IPS-11a (cell line): ENCODE results near the gene PIGZ.

Experiments used
- H3K4me3 ChIP-seq: one replicate; pipeline ENCODE4 v1.5.1; 2013; ENCODE audit warnings: low read depth, low read length, control low read depth

Gene PIGZ

DNA sequence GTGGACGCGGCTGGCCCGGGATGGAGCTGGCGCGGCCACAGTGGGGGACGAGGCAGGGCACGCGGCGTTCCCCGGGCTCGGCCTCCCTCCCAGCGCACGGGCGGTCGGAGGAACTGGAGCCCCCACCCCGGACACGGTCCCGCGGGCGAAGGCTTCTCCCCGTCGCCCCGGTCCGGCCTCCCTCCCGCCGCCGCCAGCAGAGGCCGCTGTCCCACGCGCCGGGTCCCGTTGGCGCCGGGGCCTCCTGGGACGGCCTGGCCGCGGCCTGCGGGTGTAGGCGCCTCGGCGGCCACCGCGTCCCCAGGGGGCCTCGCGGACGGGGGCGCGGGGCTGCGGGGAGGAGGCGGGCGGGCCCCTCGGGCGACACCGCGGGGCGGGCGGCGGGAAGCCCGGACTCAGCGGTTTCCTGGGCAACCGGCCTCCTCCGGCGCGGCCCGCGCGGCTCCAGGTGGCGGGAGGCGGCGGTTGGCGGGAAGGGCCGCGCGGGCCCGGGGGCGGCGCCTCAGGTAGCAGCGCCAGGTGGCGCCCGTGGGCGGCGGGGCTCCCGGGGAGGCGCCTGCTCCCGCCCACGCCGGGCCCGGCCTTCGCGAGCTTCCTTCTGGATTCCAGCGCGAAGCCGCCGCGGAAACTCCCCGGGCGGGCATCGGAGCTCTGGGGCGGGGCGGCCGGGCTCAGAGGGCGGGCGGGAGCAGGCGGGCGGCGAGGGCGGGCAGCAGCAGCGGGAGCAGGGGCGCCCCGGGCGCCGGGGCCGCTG is 34.2 kb upstream of the PIGZ start:
- H3K4me3 ChIP-seq, result no peak overlapping the region

DNA sequence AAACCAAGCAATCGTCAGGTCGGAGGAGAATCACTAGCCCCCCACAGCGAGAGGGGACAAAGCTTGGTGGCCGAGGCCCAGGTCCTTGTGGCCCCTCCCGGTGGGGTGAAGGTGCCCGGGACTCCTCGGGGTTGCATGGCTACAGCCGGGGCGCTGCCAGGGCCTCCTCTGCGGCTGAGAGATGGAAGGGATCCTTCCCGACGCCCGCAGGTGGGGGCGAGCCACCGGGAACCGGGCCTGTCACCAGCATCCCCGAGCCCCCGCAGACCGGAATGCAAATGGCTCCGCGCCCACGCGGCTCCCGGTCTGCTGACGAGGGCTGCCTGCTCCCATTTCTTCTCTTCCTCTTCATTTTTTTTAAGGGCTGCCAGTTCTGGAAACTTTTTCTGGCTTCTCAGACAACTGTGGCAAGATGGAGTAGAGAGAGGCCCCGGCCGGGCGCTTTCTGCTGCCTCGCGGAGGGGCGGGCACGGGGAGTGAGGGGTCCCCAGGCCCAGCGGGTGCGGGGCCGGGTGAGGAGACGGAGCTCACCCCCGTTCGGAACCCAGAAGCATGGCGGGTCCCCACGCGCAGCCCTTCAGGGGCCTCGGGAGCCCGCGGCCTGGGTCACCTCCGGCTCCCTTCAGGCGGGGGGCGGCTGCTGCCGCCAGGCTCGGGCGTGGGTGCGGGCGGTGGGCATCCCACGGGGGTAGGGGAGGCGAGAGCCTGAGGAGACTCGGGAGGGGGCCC is 33.5 kb upstream of the PIGZ start:
- no peak overlapping the region for H3K4me3 ChIP-seq

DNA sequence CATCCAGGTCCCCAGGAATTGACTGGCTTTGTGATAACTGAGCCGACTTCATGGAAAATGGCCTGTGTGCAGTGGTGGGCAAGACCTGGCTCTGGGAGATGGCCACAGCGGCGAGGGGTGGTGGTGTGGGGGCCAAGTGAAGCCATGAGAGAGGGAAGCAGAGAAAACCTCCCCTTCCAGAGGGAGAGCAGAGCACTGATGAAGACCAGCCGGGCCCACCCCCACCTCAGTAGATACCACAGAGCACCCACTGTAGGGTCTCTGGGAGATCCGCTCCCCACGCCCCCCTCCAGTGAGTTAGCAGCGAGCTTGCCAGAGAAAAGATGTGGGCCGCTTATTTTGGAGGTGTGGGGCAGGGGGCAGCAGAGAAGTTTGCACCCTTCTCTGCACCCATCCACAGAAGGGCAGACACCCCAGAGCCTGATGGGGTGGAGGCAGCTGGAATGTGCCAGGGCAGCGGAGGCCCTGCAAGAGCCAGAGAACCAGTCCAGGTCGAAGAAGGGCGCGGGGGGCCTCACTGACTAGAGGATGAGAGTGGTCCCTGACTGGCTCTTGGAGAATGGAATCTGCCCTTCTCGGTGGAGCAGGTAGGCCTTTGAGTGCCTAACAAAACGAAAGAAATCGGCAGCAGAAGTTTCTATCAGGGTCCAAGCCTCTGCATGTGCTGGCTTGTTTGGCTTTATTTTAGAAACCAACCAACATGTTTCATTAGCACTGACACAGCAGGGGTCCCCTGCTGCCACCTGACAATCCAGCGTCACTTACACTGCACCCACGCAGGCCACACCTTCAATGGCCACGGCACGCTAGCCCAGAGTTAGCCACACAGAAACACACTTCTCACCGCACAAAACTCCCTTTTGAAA is 32.7 kb upstream of the PIGZ start:
- no peak overlapping the region for H3K4me3 ChIP-seq

DNA sequence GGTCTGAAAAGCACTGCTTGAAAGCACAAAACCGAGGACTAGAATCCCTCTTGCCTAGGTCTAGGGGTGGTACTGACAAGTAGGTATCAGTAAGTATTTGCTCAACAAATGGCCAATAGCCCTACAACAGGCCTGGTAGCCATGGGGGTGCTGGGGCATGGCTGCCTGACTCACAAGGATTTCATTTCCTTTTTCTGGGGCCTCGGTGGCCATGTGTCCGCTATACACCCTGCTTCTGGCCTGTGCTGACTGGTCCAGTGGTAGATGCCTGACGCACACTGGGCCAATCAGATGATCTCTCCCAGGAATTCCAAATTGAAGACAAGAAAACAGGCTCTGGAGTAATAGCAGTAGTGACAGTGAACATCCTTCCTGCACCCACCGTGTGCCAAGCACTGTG is 31.6 kb upstream of the PIGZ start:
- H3K4me3 ChIP-seq, result no peak overlapping the region

- H3K4me3 ChIP-seq, result no peak overlapping the region
These were observed 30.5 kb upstream of the PIGZ start for GRCh38 chr3:196998966-196999760.

DNA sequence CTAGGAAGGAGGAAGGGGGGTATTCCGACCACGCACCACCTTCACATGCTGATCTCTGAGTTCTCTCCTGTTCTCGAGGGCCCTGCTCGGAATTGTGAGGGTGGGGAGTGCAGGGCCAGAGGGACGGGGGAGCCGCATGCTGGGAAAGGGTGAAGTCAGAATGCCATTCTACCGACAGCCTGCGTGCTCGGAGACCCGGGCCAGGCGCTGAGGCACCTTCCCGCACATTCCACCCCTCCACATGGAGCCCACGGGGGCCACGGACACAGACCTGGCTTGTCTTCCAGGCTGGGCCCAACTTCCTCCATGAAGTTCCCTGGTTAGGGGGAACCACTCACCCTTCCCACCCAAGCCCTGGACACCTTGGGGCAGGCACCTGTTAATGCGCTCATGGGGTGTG is 28.7 kb upstream of the PIGZ start:
- H3K4me3 ChIP-seq, result no peak overlapping the region

DNA sequence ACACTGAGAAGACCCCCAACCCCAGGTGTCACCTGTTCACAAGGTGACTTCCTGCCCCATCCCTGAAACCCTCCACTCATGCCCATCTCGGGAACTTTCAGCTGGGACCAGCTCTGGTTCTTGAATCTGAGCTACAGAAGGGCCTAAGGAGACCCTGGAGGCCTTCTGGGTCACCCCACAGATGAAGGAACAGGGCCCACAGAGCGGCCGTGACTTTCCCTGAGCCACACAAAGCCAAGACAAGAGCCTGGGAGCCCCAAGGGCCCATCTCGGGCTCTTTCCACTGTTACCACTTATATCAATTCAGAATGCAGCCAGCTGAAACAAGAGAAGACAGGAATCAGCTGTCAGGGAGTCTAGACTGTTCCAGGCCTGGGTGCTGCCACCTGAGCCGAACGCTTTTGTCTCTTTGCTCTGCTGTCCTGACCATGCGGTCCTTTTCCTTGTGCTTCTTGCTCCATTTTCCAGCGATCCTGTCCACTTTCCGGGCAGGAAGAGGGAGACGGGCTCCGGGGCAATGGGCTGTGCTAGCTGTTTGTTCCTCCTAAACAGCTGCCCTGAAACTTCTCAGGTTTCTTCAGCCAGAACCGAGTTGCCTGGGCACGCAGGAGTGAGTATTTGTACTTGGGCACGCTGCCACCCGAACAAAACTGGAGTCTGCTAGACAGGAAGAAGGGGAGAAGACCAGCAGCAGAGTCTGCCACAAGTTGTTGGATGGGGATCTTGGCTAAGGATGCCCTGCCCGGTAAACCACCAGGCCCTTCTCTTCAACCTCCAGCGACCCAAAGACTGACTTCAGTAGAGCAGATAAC is 28.0 kb upstream of the PIGZ start:
- H3K4me3 ChIP-seq, result no peak overlapping the region

- no peak overlapping the region for H3K4me3 ChIP-seq
These were observed 27.2 kb upstream of the PIGZ start for GRCh38 chr3:196995646-196996355.

GRCh38 chr3:196995027-196995426 is 26.4 kb upstream of the PIGZ start:
- no peak overlapping the region for H3K4me3 ChIP-seq

- H3K4me3 ChIP-seq, result no peak overlapping the region
These were observed 25.4 kb upstream of the PIGZ start for GRCh38 chr3:196994056-196994455.

DNA sequence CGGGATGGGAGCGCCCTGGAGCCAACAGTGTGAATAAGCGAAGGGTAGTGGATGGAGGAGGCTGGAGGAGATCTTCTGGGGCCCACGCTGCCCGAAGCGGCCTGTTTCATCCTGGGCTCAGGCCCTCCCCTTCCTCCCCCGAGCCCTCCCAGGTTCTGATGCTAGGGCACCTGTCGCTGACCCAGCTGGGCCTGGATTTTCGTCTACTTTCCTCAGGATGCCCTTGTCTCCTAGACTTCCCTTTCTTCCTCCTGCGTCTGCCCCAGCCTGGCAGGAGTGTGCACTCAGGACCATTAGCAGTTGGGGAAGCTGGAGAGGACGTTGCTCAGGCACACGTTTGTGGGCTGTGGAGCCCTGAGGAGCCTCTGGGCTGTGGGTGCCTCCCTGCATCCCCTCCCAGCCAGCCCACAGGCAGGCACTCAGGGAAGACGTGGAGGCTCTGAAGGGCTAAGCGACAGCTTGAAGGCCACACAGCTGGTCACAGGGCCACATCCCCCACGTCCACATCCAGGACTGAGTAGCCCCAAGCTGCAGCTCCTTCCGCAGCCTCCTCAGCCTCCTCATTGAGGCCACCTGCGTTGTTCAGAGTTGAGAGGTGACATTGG is 23.9 kb upstream of the PIGZ start:
- no peak overlapping the region for H3K4me3 ChIP-seq

- H3K4me3 ChIP-seq, result no peak overlapping the region
These were observed 23.2 kb upstream of the PIGZ start for GRCh38 chr3:196991581-196992460.

DNA sequence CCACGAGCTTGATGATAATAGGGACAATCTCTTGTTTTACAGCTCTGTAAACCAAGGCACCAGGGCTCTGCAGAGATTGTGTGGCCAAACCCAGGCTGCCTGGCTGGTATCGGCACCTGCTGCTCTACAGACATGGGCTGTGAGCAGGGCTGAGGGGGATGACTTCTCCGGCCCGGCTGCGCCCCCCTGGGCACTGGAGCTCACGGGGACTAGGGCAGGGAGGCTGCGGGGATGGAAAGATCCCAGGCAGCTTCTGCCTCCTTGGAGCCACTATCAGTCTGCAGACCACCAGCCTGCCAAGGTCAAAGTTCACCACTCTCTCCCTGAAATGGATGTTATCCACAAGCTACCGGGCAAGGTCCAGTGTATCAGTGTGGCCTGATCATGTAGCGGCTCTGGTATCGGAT is 22.0 kb upstream of the PIGZ start:
- no peak overlapping the region for H3K4me3 ChIP-seq

- no peak overlapping the region for H3K4me3 ChIP-seq
These were observed 21.2 kb upstream of the PIGZ start for GRCh38 chr3:196989721-196990262.

DNA sequence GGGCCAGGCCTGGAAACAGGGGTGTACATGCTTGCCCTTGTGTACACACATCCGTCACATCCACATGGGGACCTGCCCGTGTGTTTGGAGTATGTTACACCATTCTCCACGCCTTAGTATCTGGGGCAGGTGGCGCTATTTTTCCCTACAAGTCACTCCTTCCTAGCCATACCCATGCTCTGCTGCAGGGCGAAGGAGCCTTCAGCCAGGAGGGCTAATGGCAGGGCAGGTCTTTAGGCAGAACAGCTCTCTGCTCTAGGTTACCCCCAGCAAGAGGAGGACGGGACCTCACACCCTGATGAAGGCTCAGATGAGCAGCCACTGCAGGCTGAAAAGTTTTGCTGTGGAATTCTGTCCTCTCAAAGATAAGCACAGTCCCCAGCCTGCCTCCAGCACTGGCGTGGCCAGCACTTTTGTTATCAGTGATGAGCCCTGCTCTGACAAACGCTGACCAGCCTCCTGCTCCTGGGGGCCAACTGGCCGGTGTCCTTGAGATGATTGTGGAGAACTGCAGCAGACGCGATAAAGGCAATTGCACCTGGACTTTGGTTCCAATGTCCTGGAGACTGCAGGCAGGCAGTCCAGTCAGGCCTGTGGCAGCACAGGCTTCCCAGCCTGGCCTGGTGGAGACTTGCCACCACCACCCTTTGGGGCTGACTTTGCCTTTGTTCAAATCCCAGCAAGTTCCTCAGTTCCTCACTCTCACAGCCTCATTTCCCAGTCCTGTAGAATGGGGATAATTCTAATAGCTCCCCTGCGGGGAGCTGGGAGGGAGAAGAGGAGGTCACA is 19.8 kb upstream of the PIGZ start:
- no peak overlapping the region for H3K4me3 ChIP-seq

DNA sequence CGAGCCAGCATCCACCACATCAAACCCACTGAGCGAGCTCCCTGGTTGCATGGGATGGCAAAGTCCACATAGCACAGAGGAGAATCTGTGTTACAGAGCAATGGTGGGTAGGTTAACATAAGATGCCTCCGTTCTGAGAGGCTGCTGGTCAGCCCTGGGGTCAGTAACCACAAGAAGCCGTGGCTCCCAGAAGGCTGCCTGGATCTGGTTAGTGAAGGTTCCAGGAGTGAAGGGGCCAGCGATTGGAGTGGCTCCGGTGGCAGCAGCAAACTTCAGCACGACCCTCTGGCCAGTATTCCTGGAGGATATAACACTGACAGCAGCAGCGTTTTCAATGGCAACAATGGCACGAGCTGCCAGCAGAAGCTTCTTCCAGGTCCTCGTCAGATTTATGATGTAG is 18.4 kb upstream of the PIGZ start:
- no peak overlapping the region for H3K4me3 ChIP-seq
